GM21447 (cell line): Measurements from ENCODE around the gene ABCA6.

Source experiments
- ATAC-seq: cut with Tn5 transposase; IDR thresholded peaks from one replicate; pipeline ENCODE4 v1.9.1; 2021; ENCODE audit not compliant: unreplicated experiment

Gene ABCA6

DNA sequence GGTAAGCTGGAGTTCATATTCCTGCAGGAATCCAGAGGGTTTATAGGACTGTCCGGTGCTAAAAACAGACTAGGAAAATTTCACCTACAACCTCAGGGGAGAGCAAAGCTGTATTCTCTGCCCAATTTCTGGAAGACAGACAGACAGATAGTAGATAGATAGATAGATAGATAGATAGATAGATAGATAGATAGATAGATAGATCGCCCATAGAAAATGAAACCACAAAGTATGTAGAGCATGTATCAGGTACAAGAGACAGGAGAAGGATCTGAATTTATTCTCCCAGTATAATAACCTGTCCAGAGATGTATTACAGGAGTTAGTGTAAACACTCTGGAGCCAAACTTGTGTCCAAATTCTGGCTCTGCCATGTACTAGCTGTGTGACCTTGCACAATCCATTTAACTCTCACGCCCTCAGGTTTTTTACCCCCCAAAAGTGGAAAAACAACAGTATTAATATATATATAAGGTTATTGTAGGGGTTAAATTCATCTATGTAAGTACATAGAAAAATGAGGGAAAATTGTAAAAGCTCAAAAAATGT is 2.1 kb upstream of the ABCA6 start:
- no peak for ATAC-seq

DNA sequence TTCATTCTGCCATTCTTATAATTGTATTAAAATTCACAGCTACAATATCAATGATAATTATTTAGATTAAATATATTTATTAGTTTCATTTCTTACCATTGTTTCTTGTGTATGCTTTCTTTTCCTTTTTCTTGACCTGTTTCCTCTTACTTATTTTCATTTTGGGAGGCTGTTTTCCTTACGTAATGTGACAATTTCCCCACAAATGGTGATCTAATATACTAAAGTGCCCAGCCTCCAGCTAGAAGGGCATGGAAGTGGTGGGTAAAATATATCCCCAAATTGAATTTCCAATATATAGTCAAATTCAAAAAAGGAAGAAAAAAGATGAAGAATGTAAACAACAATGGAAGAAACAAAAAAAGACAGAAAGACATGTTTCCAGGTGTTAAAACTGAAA is 1.5 kb upstream of the ABCA6 start:
- ATAC-seq, result no peak

DNA sequence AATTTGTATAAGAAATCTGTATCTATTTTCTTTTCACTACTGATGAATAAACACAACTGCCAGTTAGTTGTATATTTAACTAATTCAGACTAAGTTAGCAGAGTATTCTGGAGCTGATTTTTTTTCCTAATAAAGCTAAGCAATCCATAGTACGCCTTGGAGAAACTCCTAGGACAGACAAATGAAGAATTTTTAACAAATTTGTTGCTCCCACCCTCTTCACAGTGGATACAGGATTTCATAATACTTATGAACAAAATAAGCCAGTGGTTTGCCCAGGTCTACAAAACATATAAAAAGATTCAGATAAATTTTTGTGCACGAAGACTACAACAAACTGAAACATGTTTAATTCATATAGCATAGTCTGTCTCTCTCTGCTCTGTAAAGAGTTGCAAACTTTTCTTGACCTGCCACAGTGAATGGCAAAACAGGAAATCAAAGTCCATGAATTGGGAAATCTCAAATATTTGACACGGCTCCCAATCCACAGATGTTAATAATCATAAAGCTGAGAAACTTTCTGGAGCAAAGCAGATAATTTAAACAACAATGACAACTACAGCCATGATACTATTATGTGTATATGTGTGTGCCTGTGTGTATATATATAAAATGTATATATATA is 594 bp upstream of the ABCA6 start:
- ATAC-seq, result no peak

DNA sequence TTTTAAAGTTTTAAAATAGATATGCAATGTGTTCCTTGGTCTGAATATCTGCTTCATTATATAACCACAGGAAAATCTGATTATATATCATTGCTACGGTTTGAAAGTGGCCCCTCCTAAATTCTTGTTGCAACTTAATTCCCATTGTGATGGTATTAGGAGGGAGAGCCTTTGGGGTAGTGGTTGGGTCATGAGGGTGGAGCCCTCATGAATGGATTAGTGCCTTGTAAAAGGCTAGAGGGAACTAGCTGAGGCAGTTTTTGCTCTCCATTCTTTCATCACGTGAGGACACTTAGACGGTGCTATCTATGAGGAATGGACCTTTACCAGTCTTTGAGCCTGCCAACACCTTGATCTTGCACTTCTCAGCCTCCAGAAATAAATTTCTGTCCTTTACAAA is 7.6 kb downstream of the ABCA6 start:
- no peak for ATAC-seq

DNA sequence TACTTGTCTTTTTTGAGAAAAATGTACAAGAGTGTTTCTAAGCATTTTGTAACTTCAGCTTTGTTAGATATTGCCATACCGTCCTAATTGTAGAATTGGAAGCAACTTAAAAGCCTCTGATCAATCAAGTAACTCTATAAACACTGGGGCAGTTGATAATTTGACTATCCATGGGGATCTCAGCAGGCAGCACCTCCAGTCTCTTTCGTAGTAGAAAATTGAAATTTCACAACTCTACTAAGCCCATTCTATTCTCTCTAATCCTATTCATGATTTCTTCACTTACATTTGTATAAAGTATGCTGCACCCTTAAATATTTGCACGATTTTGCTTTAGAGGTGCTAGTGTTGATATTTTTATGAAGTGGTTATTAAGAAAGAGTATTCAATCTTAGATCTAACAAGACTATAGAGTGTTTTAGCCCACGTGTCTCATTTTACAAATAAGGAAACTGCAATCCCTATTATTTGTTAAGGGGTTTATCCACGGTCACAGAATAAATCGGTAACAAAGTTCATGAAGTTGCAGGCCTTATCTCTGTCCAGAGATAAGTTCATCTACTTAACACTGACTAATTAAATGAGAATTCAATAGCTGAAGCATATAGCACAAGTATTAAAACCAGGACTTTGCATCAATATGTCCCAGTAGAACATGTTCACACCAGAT is 10.9 kb downstream of the ABCA6 start:
- no peak for ATAC-seq

DNA sequence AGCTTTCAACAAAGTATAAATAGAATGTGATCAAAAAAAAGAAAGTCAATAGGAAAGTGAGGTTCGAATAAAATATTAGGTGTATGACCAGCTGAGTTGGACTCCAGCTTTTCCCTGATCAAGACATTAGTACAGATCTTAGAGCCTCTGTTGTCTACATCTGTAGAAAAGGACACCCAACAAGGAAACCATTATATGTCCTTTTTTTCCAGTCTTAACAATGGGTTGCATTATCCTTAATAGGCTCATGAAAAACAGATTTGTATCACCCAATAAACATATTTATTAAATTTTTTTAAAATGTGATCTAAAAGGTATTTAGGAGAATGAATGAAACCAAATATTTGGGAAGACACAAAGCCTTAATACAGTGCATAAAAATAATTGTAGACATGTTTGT is 18.1 kb downstream of the ABCA6 start:
- no peak for ATAC-seq

DNA sequence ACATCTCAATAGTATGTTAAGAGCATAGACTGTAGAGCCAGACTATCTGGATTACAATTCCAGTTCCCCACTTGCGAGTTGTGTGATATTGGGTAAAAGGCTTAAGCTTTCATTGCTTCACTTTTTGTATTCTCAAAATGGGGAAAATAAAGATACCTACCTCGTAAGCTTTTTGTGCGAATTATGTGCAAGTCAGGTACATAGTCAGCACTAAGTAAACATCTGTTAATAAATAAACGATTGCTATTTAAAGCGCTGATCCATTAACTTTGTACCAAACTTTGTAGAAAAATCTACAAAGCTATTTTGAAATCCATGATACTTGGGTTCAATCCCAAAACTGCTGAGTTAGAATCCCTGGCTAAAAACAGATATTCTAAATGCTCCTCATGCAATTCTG is 19.6 kb downstream of the ABCA6 start:
- ATAC-seq, result no peak

DNA sequence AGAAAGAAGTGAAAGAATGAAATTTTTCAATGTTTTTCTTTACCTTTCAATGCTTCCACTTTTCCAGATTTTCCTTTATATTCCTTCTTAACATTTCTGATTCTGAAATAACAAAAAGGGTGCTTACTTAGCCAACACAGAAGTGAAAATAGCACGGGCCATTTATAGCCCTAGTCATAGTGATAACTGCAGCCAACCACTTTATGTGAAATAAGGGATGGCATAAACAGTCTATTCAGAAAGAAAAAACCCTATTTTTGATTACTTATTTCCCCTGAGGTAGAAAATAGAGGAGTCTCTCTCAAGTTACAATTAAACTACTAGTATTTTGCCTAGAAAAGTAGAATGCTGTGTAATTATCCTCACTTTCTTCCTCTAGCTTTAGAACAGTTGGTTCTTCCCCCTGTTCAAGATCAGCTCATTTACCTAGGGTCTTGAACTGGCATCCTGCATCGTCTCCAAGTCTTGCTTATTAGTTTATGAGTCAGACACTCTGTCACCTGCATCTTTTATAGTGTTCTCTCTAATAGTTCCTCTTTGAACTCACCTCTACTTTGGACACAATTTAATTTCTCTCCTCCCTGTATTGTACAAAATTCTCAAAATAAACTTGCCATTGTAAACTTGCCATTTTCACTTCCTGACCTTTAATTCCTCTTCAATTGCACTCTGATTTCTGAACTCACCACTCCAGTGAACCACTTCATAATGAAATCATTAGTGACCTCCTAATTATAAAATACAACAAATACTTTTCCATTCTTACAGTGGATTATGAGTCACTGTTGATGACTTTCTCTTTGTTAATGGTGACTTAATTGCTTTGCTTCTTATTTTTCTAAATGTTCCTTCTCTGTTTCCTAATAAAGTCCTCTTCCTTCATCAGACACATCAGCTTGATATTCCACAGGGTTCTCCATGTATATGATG is 23.6 kb downstream of the ABCA6 start:
- ATAC-seq, result peak; percentile 41

DNA sequence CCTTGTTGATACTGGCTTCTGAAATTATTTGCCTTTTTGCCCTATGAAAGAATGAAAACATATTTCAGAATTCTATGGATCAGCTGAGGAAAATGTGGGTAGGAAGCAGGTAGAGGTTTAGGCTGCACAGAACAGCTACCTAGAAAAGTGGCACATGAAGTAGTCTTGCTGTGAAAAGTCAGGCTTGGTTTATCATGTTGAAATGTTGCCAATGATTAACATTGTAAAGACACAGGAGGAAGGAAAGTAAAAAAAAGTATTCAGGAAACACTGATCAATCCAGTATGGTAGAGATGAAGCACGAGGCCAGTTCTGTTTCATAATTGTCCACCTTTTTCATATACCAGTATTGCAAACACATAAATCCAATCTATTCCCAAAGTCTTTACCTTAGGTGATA is 29.9 kb downstream of the ABCA6 start:
- ATAC-seq, result no peak

DNA sequence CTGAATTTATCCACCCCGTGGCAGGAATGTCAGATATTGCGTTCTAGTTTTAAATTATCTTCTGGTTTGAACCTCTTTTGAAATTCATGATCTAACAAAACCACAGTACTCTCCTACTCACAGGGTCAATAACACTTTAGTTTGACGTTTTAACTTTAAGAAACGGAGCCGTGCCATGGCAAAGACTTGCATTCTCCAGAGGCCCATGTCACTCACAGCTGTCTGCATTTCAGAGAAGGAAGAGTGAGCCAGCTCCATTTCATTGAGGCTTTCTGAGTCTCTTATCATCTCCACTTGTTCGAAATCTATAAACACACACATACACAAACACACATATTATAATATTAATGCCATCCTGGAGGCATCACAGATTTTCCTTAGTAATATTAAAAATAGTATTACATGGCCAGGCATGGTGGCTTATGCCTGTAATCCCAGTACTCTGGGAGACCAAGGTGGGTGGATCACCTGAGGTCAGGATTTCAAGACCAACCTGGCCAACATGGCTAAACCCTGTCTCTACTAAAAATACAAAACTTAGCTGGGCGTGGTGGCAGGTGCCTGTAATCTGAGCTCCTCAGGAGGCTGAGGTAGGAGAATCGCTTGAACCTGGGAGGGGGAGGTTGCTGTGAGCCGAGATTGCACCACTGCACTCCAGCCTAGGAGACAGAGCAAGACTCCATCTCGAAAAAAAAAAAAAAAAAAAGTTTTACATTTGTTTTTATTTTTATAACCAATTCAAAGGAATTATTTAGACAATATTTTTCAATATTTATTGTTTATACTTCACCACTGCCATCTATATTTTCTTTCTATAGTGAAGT is 35.6 kb downstream of the ABCA6 start:
- ATAC-seq, result no peak

DNA sequence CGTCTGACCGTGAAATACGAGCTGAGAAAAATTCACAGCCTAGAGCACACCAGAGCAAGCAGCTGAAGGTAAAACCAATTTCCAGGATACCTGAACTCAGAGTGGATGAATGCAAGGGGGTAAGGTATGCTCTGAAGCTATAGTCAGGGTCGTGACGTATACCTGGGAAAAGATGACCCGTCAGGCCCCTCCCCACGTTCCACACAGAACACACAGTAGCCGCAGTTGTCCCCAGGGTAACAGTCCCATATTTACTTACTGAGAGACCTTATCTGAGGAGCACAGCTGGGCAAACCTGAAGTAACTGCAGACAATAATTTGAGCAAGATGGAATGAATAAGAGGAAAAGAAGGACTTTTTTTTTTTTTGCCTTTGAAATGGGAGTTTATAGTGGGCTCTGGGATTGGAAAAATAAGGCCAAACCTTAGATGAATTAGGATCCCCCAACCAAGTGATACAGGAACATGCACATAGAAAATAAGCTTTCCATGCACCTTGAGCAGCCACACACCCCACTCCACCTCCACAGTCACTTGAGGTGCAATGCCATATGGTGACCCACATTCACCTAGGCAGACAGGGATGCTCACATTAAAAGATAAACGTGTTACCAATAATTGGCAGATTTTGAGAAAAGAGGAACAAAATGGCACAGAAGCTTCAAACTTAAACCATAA is 38.0 kb downstream of the ABCA6 start:
- no peak for ATAC-seq

DNA sequence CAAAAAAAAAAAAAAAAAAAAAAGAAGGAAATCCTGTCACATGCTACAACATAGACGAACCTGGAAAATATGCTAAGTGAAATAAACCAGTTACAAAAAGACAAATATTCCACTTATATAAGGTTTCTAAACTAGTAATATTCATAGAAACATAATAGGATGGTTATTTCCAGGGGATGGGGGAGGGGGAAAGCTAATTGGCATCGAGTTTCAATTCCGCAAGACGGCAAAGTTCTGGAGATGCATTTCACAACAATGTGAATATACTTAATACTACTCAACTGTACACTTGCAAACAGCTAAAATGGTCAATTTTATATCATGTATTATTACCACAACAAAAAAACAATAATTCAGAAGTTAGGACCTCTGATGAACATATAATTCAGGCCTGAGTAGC is 43.1 kb downstream of the ABCA6 start:
- no peak for ATAC-seq

DNA sequence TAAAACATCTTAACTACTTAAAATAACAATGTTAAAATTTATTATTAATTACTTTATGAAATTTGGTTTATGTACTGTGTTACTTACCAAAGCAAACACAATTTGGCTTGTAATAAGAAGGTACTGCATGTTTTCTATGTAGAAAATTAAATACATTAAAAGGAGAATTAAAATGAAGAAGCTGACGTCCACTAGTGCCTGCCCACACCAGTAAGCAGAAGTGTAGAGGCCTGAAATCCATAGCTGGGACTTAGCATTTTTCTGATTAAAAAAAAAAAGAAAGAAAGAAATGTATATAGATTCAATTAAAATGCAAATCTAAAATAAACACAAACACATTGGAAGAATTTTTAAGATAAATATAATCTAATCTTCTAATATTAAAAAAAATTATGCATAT is 45.2 kb downstream of the ABCA6 start:
- no peak for ATAC-seq

DNA sequence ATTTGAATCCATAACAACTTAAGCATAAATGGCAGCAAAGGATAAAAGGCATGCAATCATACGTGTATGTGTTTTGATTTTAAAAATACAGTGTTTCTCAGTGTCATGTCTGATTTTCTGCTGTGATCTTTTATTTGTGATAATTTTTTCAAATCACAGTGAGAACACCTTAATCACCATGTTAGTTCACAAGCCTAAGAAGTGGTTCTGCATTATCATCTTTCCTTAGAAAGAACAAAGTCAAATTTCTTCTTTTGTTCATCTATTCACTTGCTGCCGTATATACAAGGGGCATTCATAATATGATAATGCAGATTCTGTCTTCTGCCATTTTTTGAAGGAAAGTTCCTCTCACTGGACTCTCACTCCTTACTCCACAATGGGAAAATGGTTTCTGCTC is 47.7 kb downstream of the ABCA6 start:
- ATAC-seq, result no peak

DNA sequence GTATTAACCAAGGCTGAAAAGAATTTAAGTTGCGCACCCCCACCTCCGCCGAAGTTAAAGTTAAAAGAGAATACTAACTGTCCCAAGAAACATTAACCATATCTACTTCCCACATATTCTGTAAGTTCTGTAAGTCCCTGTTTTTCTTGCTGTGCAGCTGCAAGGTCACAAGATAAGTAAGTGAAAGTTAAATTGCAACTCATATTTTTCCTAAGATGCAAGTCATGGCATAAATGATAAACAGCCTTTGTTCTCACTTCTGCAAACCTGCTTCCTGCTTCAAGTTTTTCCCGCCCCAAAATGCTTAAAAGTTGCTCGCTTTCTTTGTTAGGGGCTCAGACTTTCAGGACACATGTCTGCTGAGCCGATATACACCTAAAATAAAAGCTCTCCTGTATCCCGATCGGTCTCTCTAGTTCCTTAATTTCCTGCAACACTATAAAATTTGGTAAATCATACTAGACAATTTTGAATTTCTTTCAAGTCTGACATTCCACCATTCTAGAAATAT is 48.4 kb downstream of the ABCA6 start:
- ATAC-seq, result peak; percentile 70

DNA sequence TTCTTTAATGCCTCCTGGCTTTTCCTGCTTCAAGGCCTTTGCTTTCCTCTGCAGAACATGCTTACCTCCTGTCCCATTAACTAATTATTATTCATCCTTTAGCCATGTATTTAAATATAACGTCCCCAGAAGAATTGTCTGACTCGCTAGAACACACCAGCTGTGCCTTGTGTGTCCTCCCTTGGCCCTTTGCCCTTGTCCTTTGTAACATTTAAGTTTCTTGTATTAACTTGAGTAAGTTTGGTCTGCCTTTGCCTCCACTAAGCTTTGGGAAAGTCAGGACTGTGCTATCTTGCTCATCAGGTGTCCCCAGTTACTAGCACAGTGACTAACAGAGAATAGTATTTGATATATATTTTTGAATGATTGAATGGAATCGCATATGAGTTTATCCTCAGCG is 51.3 kb downstream of the ABCA6 start:
- ATAC-seq, result no peak

DNA sequence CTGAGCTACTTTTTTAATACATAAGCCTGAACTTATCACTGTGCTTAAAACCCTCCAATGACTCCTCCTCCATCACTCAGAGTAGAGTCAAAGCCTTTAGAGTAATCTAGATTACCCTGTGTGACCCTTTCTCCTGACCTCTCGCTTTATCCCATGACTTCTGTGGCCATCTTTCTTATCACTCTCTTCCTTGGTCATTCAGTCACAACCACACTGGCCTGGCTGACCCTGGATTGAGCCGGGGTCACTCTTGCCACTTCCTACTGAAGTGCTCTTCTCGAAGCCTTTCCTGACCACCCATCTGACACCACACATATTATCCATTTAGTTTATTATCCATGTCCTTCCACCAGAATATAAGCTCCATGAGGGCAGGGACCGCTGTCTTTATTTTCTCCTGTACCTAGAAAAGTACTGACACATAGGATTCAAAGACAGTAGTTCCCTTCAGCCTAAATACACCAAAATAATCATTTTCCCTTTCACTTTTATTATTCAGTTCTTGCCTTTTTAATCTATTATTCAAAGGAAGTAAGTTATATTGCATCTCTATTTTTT is 53.0 kb downstream of the ABCA6 start:
- ATAC-seq, result no peak

DNA sequence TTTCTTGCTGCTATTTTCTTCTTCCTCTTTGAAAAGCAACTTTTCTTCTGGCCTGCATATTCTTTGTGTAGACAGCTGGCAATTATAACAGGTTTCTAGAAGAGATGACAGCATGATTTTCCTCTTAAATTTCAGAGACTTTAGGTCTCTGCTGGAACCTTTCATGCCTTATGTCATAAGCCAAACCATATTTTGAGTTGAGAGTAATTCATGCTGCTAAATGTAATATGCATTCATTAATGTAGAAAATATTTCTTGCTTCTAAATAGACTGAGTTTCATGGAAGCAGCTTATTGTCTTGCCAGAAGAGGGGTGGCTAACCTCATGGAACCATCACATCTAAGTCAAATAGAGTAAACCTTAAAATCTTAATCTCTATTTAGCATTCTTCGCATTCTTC is 55.1 kb downstream of the ABCA6 start:
- ATAC-seq, result no peak

DNA sequence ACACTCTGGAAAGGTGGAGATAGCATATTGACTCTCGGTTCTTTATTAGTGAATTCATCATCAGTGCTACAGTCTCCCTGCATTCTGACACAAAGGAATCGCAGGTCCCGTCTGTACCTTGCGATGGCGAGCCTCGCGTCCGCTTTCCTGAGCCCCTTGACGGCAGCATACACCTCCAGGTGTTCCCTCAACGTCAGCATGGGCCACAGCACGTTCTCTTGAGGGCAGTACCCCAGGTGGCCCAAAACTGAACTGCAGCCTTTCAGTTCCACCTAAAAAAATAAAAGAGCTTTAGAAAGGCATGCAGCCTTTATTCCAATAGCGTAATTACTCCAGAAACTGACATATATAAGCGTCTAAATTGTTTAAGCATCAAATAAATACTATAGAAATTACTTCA is 56.8 kb downstream of the ABCA6 start:
- no peak for ATAC-seq

DNA sequence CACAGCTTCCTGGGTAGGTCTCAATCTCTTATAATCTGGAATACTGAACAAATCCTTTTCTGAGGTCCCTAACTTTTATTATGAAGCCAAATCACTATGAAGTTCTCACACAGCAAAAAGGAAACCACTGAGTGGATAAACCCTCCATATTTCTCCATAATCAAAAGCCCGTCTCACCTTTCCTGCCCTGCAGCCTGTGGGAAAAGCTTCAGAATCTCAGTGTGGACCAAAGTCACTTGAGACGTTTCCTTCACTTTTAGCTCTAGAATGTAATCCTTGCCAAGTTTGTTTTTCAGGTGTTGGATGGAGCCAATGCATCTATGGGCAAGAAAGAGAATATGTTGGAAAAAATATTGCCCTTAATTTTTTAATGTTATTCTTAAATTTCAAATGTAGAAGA is 59.0 kb downstream of the ABCA6 start:
- no peak for ATAC-seq
